ENCODE measurements around the gene ZFP69. TPM values are rescaled to one million over a fixed set of nuclear protein-coding genes. Genes with fewer than 3 reads are reported as not detected.

ZFP69 gene
- total RNA-seq, 1 experiment from 2014 or later, result 2.2 TPM

DNA sequence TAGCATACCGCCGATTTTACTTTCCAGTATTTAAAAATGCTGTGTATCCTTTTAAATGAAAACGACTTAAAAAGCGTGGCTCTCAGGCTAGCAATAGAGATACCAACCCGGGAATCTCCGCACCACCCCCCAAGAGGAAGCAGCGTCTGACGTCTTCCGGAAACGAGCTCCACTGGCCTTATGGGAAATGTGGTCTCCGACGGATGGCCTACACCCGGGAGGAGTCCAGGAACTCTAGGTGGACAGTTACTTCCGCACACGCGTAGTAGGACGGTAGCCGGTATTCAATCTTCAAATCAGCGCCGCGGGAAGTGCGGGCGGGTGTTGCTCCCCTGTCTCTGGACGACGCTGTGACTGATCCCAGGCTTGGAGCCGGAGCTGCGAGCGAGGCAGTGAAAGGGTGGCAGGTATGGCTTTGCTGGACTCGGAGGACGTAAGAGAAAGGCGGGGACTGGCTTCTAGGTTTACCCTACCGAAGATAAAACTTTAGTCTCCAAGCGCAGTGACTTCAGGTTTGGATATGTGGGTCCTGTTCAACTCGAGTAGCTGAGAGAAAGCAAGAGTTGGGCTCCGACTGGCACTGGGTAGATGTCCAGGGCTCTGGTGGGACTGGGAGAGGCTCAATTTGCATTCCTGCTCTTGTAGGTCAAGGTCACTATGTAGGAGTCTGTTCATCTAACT, 54.4 kb downstream of the ZFP69 start, which contains the start of gene ZNF684:
Gene ZNF684 (plus strand): TSS at position 257 of the 681 bp plus-strand sequence. CDS start 1,530 bp downstream, outside the sequence.
- intact Hi-C loops (cut with micrococcal nuclease), result loop anchor here (2.0 to 5.0 kb wide), 2 partner anchors 136 to 421 kb away; partner anchors contain the start of gene RIMS3
- Mint-ChIP-seq H3K36me3 (ENCODE audit: insufficient read depth, unreplicated experiment) (peaks cover 10% of the 10 kb centered on the region), H3K4me1 (ENCODE audit: insufficient read depth, unreplicated experiment) (peaks cover 23% of the 10 kb centered on the region), H3K4me3 (ENCODE audit: unreplicated experiment) (peak within 1 kb of the TSS; percentile 97), H3K27me3 (ENCODE audit: insufficient read depth, unreplicated experiment) (no peaks in the 10 kb centered on the region), H3K9me3 (ENCODE audit: unreplicated experiment) (peaks cover 7% of the 10 kb centered on the region), H3K27ac (ENCODE audit: low read depth, unreplicated experiment) (peak within 1 kb of the TSS; percentile 85)
- TF ChIP-seq, protein P1, sequence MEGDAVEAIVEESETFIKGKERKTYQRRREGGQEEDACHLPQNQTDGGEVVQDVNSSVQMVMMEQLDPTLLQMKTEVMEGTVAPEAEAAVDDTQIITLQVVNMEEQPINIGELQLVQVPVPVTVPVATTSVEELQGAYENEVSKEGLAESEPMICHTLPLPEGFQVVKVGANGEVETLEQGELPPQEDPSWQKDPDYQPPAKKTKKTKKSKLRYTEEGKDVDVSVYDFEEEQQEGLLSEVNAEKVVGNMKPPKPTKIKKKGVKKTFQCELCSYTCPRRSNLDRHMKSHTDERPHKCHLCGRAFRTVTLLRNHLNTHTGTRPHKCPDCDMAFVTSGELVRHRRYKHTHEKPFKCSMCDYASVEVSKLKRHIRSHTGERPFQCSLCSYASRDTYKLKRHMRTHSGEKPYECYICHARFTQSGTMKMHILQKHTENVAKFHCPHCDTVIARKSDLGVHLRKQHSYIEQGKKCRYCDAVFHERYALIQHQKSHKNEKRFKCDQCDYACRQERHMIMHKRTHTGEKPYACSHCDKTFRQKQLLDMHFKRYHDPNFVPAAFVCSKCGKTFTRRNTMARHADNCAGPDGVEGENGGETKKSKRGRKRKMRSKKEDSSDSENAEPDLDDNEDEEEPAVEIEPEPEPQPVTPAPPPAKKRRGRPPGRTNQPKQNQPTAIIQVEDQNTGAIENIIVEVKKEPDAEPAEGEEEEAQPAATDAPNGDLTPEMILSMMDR (IDR thresholded peaks at IDR 0.05; ENCODE audit: unreplicated experiment), result no peak
- POLR2A ChIA-PET, result interaction anchor here (0.7 to 2.1 kb wide), 22 partner anchors 9 to 408 kb away, joined by 3 to 8 read pairs (median 4); partner anchors contain the start of genes NFYC, ZFP69B and ZMPSTE24
- peak; percentile 95 for DNase-seq (ENCODE audit: unreplicated experiment)
- BruUV-seq (replicated peaks), result TSS peak; percentile 60
- CTCF ChIA-PET, result interaction anchor here (0.5 to 2.0 kb wide), 14 partner anchors 15 to 448 kb away, joined by 3 to 8 read pairs (median 5); no protein-coding TSS in a partner anchor

DNA sequence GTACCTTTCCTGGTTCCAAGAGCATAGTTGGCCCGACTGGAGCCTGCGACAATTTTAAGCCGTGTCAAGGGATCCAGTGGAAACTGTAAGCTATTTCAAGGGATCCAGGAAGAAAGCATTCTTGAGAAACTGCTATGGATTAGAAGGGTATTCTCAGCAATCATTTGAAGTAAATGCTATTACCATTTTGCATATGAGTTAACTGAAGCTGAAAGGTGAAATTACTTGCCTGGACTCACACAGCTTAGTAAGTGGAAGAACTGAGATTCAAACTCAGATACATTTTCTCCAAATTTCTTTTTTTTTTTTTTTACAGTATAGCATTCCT, 54.9 kb downstream of the ZFP69 start:
- peak overlapping the region; percentile 85 for H3K27ac Mint-ChIP-seq (ENCODE audit: low read depth, unreplicated experiment)
- CTCF ChIA-PET, result interaction anchor here (0.5 to 2.0 kb wide), 23 partner anchors 12 to 480 kb away, joined by 3 to 8 read pairs (median 5); no protein-coding TSS in a partner anchor
- H3K4me1 Mint-ChIP-seq (ENCODE audit: insufficient read depth, unreplicated experiment), result peaks cover 23% of the 10 kb centered on the region
- intact Hi-C loops (cut with micrococcal nuclease), result loop anchor here (2.0 to 5.0 kb wide), 2 partner anchors 135 to 421 kb away; partner anchors contain the start of gene RIMS3
- POLR2A ChIA-PET, result interaction anchor here (0.7 to 2.1 kb wide), 16 partner anchors 13 to 274 kb away, joined by 3 to 8 read pairs (median 4); partner anchors contain the start of genes NFYC, ZFP69B and ZMPSTE24
- no TSS peak for BruUV-seq (replicated peaks)
- H3K9me3 Mint-ChIP-seq (ENCODE audit: unreplicated experiment), result peaks cover 7% of the 10 kb centered on the region
- H3K36me3 Mint-ChIP-seq (ENCODE audit: insufficient read depth, unreplicated experiment), result peaks cover 10% of the 10 kb centered on the region
- peak overlapping the region; percentile 97 for H3K4me3 Mint-ChIP-seq (ENCODE audit: unreplicated experiment)
- DNase-seq (ENCODE audit: unreplicated experiment), result no peak
- TF ChIP-seq, protein P1 (IDR thresholded peaks at IDR 0.05; ENCODE audit: unreplicated experiment), result no peak
- H3K27me3 Mint-ChIP-seq (ENCODE audit: insufficient read depth, unreplicated experiment), result no peaks in the 10 kb centered on the region

DNA sequence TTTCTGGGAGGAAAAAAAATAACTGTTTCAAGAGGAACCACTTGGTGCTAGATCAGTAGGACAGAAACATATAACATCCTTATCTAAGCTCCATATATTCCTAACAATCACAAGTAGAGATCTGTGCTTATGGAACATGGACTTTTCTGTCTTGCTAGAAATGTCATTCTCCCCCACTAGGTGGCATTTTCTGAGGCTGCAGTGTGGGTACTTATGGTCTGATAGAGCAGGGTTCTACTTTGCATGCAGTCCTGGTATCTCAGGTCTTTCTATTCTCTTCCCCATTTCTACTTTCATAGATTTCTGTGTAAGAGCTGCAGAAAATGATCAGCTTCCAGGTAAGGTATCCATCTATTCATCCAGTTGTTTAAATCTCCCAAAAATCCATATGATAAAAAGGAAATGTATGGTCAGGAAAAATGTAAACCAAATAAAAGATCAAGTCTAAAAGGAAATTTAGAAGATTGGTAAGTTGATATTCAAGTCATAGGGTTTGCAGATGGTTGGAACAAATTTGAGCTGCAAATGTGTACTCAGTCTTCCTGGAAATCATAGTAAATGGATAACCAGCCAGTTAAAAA, 55.8 kb downstream of the ZFP69 start:
- H3K4me3 Mint-ChIP-seq (ENCODE audit: unreplicated experiment), result peak overlapping the region; percentile 97
- H3K27ac Mint-ChIP-seq (ENCODE audit: low read depth, unreplicated experiment), result no peak overlapping the region
- H3K27me3 Mint-ChIP-seq (ENCODE audit: insufficient read depth, unreplicated experiment), result no peaks in the 10 kb centered on the region
- peaks cover under 1% of the 10 kb centered on the region for H3K9me3 Mint-ChIP-seq (ENCODE audit: unreplicated experiment)
- peak; percentile 65 for DNase-seq (ENCODE audit: unreplicated experiment)
- no TSS peak for BruUV-seq (replicated peaks)
- TF ChIP-seq, protein P1 (IDR thresholded peaks at IDR 0.05; ENCODE audit: unreplicated experiment), result peak; percentile 54
- intact Hi-C loops (cut with micrococcal nuclease), result loop anchor here (2.0 to 5.0 kb wide), 2 partner anchors 134 to 420 kb away; partner anchors contain the start of gene RIMS3
- ChIA-PET POLR2A (interaction anchor here (0.6 to 2.1 kb wide), 11 partner anchors 17 to 966 kb away, joined by 3 to 7 read pairs (median 3); partner anchors contain the start of gene ZFP69B), CTCF (interaction anchor here (0.5 to 2.0 kb wide), 34 partner anchors 11 to 750 kb away, joined by 3 to 8 read pairs (median 4); partner anchors contain the start of gene NFYC)
- peaks cover 23% of the 10 kb centered on the region for H3K4me1 Mint-ChIP-seq (ENCODE audit: insufficient read depth, unreplicated experiment)
- peaks cover 10% of the 10 kb centered on the region for H3K36me3 Mint-ChIP-seq (ENCODE audit: insufficient read depth, unreplicated experiment)

GRCh38 chr1:40534589-40534988, 57.5 kb downstream of the ZFP69 start:
- ChIA-PET CTCF (interaction anchor here (0.5 kb wide), 1 partner anchor 196 kb away, joined by 3 read pairs; no protein-coding TSS in a partner anchor), POLR2A (no interaction called here)
- no peak overlapping the region for H3K27ac Mint-ChIP-seq (ENCODE audit: low read depth, unreplicated experiment)
- no peaks in the 10 kb centered on the region for H3K9me3 Mint-ChIP-seq (ENCODE audit: unreplicated experiment)
- no peak overlapping the region for H3K4me3 Mint-ChIP-seq (ENCODE audit: unreplicated experiment)
- BruUV-seq (replicated peaks), result no TSS peak
- peaks cover 23% of the 10 kb centered on the region for H3K4me1 Mint-ChIP-seq (ENCODE audit: insufficient read depth, unreplicated experiment)
- TF ChIP-seq, protein P1 (IDR thresholded peaks at IDR 0.05; ENCODE audit: unreplicated experiment), result no peak
- no peaks in the 10 kb centered on the region for H3K27me3 Mint-ChIP-seq (ENCODE audit: insufficient read depth, unreplicated experiment)
- intact Hi-C loops (cut with micrococcal nuclease), result loop anchor here (5.0 kb wide), 1 partner anchor 133 kb away; the partner anchor contains the start of gene RIMS3
- no peak for DNase-seq (ENCODE audit: unreplicated experiment)
- peaks cover 10% of the 10 kb centered on the region for H3K36me3 Mint-ChIP-seq (ENCODE audit: insufficient read depth, unreplicated experiment)
